NCI-H2081 (cell line): ENCODE measurements around the gene MFGE8.

Experiments used
- DNase-seq, 2 experiments: peaks; one replicate each; lab custom pipeline; 2025; lab: John Stamatoyannopoulos, UW

The MFGE8 gene

DNA sequence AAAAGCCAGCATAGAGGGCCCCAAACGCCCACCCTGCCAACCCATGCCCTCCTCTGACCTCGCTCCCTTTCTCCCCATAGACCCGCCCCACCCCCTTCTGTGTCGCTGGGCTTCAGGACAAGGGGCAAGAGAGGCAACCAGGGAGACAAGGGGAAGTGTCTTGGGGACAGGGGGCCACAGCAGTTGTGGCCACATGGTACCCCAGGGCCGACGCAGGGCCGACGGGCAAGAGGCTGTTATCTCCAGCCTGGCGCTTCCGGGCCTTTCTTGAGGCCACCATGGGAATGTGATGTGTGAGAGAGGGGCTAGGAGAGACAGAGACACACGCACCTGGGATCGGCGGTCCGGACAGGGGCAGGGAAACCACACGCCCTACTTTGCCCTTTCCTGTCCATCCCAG, 14.4 kb downstream of the MFGE8 start:
- DNase-seq: no peak

DNA sequence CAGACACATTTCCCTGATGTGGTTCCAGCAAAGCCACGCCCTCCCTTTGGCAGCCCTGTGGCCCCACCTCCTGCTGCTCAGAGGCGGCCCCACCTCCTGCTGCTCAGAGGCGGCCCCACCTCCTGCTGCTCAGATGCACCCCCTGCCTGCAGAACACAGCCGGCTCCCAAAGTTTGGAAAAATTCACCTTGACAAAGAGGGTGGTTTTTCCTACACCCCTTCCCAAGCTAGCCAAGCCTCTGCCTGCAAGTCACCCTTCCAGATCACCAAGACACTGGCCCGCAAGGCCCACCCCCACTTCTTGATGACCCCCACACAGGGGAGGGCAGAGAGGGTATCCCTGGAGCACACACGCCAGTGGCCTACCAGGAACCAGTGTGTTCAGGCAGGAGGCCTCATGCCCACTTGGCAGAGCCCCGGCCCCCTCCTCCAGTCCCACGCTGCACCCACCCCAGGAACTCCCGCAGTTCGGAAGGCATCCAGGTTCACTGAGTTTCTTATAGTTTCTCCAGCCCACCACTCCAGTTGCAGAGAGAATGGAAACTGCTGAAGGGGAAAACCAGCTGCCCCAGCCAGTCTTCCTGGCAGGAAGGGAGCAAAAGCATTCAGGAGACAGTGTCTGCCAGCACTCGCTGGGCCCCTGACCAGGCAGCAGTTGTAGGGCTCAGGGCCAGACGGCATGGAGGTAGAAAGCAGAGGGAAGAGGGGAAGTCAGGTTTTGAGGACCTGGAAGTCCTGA, 15.6 kb downstream of the MFGE8 start:
- peak in 1 of 2 experiments; percentile 11 for DNase-seq

DNA sequence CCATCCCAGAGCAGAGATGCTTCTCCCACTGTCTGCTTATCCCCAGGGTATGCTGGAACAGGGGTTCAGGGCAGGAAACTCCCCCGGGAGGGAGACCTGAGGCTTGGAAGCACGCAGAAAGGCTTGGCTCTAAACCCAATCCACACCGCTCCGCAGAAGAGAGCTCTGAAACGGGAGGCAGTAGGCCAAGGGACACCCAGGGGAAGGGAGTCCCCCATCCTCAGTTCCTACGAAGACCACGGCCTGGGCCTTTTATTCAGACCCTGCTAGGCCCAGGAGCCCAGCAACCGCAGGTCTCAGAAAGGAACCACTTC, 16.1 kb downstream of the MFGE8 start:
- no peak for DNase-seq

- no peak for DNase-seq
These were observed 16.7 kb downstream of the MFGE8 start for GRCh38 chr15:88896333-88897033.

- no peak for DNase-seq
These were observed 18.1 kb downstream of the MFGE8 start, which contains the start of gene HAPLN3 for GRCh38 chr15:88894819-88895767. Gene HAPLN3, minus strand, starts transcription at chr15:88895544. Its CDS starts 8,246 bp downstream, at chr15:88887298.

GRCh38 chr15:88894348-88894818, 18.8 kb downstream of the MFGE8 start:
- peak; percentile 34 for DNase-seq

GRCh38 chr15:88891540-88892254, 21.5 kb downstream of the MFGE8 start:
- DNase-seq: no peak

- DNase-seq: no peak
These were observed 22.7 kb downstream of the MFGE8 start for GRCh38 chr15:88890495-88890894.

DNA sequence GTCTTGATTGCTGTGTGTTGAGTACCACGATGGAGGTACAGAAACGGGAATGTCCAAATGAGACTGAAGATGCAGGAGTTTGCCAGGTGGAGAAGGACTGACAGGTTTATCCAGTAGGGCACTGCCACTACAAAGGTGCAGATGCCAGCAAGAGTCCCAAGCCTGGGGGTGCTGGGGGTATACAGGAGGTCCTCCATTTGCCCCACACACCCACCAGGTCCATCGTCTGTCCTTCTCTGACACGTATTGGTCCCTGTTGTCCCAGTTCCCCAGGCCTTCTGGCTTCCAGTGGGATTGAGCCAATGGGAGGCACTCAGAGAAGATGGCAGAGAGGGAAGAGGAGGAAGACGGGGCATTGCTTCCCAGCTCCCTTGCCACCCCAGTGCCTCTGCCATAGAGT, 24.5 kb downstream of the MFGE8 start:
- no peak for DNase-seq

GRCh38 chr15:88887068-88887580, 26.1 kb downstream of the MFGE8 start:
- DNase-seq: no peak

GRCh38 chr15:88882785-88883184, 30.4 kb downstream of the MFGE8 start:
- no peak for DNase-seq

DNA sequence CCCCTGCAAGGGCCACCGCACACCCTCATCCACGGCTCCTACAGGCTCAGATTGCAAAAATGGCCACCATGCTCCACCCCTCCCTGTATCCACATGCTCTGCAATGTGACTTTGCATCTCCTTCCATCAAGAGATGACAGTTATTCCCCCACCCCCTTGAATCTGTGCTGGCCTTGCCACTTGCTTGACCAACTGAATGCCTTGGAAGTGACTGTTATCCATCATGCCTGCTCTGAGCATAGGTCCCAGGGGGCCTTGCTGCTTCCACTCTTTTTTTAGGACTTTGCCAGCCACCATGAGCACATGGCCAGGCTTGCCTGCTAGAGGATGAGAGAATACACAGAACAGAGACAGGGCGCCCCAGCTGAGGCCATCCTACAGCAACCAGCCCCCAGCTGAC, 31.4 kb downstream of the MFGE8 start:
- no peak for DNase-seq

DNA sequence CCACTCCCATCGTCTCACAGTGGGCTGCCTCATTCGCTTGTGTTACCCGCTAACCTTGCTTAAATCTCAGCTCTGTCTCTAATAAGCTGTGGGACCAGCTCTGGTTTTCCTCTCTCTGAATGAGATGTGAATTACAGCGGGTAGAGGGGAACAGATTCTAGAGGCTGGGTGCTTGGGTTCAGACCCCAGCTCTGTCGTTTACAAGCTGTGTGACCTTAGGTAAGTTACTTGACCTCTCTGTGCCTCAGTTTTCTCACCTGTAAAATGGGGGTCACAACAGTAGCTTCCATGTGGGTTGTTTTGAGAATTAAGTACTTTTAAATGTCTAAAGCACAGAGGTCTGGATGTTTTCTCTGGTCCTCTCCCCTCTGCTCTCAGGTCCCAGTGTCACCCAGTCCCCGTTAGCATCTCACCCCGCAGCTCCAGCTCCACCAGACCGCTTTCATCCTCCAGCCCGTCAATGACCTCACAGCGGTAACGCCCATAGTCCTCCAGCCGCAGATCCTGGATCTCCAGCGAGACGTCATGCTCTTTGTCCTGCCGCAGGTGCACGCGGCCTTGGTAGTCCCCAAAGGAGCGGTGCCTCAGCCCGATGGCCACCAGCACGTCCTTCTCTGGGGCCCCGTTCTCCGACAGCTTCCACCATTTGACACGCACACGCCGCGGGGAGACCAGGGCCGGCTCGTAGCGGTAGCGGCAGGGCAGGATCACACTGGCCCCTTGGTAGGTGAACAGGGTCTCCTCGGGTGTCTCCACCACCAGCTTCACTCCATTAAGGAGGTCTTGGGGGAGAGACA, 32.0 kb downstream of the MFGE8 start:
- no peak for DNase-seq

DNA sequence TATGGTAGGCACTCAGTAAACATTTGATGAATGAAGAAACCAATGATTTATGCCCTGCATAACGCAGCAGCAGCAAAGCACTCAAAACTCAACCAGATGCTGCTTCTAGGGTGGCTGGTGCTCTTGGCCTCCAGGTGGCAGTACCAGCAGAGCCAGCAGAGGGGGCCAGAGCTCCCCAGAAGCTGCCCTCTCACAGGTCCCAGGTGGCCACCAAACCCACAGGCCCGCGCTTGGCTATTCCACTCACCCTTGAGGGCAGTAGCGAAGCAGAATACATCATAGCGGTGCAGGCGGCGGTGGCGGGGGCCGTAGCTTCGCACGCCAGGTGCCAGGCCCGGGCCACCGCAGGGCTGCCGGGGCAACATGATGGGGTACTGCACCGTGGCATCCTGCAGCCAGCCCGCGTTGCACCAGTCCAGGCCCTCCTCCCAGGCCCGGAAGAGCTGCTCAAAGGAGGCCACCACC, 34.4 kb downstream of the MFGE8 start:
- DNase-seq: peak; percentile 21 to 48

GRCh38 chr15:88877906-88878305, 35.3 kb downstream of the MFGE8 start:
- DNase-seq: no peak

GRCh38 chr15:88877415-88877814, 35.8 kb downstream of the MFGE8 start:
- no peak for DNase-seq

GRCh38 chr15:88876573-88876972, 36.6 kb downstream of the MFGE8 start:
- DNase-seq: no peak

GRCh38 chr15:88874684-88875083, 38.5 kb downstream of the MFGE8 start:
- DNase-seq: no peak

DNA sequence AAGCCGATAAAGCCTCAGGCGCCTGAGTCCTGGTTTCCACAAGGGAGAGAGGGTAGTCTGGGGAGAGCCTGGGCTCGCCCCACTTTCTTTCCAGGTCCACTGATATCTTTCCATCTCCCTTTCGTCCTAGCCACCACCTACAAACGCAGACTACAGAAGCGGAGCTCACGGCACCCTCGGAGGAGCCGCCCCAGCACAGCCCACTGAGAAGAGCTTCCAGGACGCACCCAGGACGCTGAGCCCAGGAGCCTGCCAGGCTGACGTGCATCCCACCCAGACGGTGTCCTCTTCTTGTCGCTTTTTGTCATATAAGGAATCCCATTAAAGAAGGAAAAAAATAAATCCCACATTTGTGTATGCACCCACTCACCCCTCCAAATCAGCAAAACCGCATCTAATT, 38.9 kb downstream of the MFGE8 start:
- DNase-seq: no peak

DNA sequence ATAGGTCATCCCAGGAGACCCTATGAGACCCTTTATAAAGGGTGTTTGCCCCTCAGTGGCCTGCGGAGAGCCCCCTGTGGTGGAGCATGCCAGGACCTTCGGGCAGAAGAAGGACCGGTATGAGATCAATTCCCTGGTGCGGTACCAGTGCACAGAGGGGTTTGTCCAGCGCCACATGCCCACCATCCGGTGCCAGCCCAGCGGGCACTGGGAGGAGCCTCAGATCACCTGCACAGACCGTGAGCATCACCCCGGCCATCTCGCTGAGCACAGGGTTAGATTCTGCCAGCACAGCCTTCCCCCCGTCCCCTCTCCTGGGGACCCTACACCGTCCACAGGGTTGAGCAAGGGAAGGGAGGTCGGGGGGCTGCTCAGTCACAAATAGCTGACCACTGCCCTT, 39.4 kb downstream of the MFGE8 start:
- DNase-seq: no peak

DNA sequence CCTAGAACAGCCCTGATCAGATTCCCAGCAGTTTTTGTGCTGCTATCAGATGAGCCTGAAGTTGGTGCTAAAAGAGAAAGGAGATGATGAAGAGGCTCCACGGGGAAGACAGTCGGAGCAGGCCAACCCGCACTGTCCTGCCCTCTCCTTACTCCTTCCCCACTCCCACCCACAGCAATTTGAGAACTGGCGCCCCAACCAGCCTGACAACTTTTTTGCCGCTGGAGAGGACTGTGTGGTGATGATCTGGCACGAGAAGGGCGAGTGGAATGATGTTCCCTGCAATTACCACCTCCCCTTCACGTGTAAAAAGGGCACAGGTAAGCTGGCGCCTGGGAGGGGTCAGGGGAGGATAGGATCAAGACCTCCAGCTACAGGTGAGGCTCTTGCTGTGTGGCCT, 40.5 kb downstream of the MFGE8 start:
- no peak for DNase-seq
